Osteocyte (in vitro differentiated cells): Measurements from ENCODE around the gene ROPN1L. TPM values are rescaled to one million over a fixed set of nuclear protein-coding genes. Genes with fewer than 3 reads are reported as not detected.
"Not testable (repeated sequence)": the region's sequence is repeated elsewhere in the genome, so short reads cannot be mapped to it uniquely, and the experiment has no call there.

Source experiments
- DNase-seq: peaks from one replicate; pipeline ENCODE4 v3.0.0; 2021; ENCODE audit warnings: mixed read lengths; ENCODE audit not compliant: unreplicated experiment; ENCODE audit errors: extremely low spot score
- H3K27ac Mint-ChIP-seq: one replicate; pipeline ENCODE4 v1.8.0; 2021; ENCODE audit warnings: mild to moderate bottlenecking, mixed read lengths; ENCODE audit not compliant: unreplicated experiment
- H3K27me3 Mint-ChIP-seq: one replicate; pipeline ENCODE4 v1.8.0; 2021; ENCODE audit warnings: mixed read lengths; ENCODE audit not compliant: unreplicated experiment
- H3K36me3 Mint-ChIP-seq: one replicate; pipeline ENCODE4 v1.8.0; 2021; ENCODE audit warnings: mixed read lengths; ENCODE audit not compliant: unreplicated experiment
- H3K4me1 Mint-ChIP-seq: one replicate; pipeline ENCODE4 v1.8.0; 2021; ENCODE audit warnings: mixed read lengths; ENCODE audit not compliant: unreplicated experiment
- H3K4me3 Mint-ChIP-seq: one replicate; pipeline ENCODE4 v1.8.0; 2021; ENCODE audit warnings: mild to moderate bottlenecking, moderate library complexity, mixed read lengths; ENCODE audit not compliant: unreplicated experiment
- H3K9me3 Mint-ChIP-seq: one replicate; pipeline ENCODE4 v1.8.0; 2021; ENCODE audit warnings: mixed read lengths; ENCODE audit not compliant: unreplicated experiment
- microRNA-seq: library from miRNA; unstranded; fragments of <30 nt; microRNA quantifications from one replicate; pipeline ENCODE4 v1.1.0, GENCODE V29; 2020; ENCODE audit not compliant: unreplicated experiment
- total RNA-seq: library from RNA; stranded (reverse); gene quantifications from 2 replicates; pipeline ENCODE4 v1.2.1, GENCODE V29; 2021
- TF ChIP-seq, protein P1 (sequence below): fragments of 200-600 bp; sonication (generic); IDR thresholded peaks from 2 replicates; pipeline ENCODE4 v1.5.0; 2021; ENCODE audit warnings: antibody characterized with exemption, mild to moderate bottlenecking, moderate library complexity

The ROPN1L gene
- total RNA-seq, 1 donor from 2014 or later = not detected

DNA sequence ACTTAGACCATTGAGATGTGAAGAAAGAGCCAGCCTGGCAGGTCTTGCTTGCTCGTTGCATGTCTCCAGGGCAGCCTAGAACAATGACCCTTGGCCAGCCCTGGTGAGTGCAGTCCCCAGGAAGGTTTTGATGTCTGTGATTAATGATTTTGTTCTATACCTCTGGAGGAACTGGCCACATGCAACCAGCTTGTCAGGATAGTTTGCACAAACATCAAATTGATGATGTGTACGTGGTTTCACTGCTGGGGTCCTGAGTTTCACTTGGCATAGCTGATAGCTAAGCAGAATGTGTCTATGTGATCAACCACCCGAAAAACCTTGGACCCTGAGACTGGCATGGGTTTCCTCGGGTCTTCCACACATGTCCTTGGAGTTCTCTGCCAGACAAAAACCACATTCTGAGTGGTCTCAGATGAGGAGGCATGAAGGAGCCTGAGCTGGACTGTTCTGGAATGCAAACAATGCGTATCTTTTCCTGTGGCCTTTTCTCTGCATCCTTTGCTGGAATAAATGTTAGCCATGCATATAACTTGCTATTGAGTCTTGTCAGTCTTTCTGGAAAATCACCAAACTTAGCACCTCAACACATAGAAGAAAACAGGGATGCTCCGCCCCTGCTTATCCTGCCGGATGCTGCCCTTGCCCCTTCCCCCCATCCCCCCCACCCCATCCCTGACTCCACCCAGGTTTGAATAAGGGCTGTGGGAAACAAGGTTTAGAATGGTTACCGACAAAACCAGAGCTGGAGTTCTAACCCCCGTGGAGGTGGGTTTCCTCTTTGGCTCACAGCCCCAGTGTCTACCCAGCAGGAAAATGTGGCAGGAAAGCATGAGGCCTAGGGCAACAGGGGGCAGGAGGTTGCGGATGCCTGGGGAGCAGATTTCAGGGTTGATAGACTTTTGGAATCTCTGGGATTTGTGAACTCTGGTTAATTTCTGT, 72.1 kb downstream of the ROPN1L start:
- DNase-seq = no peak
- Mint-ChIP-seq H3K36me3 (no peaks in the 10 kb centered on the region), H3K27ac (peak overlapping the region; percentile 10), H3K4me1 (peaks cover 25% of the 10 kb centered on the region), H3K4me3 (no peak overlapping the region), H3K27me3 (no peaks in the 10 kb centered on the region), H3K9me3 (no peaks in the 10 kb centered on the region)
- TF ChIP-seq, protein P1, sequence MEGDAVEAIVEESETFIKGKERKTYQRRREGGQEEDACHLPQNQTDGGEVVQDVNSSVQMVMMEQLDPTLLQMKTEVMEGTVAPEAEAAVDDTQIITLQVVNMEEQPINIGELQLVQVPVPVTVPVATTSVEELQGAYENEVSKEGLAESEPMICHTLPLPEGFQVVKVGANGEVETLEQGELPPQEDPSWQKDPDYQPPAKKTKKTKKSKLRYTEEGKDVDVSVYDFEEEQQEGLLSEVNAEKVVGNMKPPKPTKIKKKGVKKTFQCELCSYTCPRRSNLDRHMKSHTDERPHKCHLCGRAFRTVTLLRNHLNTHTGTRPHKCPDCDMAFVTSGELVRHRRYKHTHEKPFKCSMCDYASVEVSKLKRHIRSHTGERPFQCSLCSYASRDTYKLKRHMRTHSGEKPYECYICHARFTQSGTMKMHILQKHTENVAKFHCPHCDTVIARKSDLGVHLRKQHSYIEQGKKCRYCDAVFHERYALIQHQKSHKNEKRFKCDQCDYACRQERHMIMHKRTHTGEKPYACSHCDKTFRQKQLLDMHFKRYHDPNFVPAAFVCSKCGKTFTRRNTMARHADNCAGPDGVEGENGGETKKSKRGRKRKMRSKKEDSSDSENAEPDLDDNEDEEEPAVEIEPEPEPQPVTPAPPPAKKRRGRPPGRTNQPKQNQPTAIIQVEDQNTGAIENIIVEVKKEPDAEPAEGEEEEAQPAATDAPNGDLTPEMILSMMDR = no peak

DNA sequence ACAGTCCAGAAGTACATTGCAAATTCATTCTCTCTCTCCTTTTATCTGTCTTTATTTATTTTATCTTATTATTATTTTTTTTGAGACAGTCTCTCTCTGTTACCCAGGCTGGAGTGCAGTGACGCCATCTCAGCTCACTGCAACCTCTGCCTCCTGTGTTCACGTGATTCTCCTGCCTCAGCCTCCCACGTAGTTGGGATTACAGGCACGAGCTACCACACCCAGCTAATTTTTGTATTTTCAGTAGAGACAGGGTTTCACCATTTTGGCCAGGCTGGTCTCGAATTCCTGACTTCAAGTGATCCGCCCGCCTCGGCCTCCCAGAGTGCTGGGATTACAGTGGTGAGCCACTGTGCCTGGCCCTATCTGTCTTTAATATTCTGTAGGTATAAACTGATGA, 72.9 kb downstream of the ROPN1L start:
- not testable (repeated sequence) for H3K27ac Mint-ChIP-seq, H3K27me3 Mint-ChIP-seq, DNase-seq, H3K9me3 Mint-ChIP-seq, H3K36me3 Mint-ChIP-seq, H3K4me3 Mint-ChIP-seq
- H3K4me1 Mint-ChIP-seq = peaks cover 27% of the 10 kb centered on the region

Small RNAs within 50 kb of the gene (microRNA-seq; reads per million reads assigned to microRNA genes)
- not detected for gene MIR6131

Other genes with a start within 250 kb of the ROPN1L start
- gene ATPSCKMT, start 192.0 kb upstream of the ROPN1L start, total RNA-seq = 20.3 and 21.6 TPM in 2 replicates
- 159 and 161 TPM in 2 replicates for gene CCT5, start 191.6 kb upstream of the ROPN1L start, total RNA-seq
- 23.3 and 24.2 TPM in 2 replicates for gene CMBL, start 134.0 kb upstream of the ROPN1L start, total RNA-seq
- gene MARCHF6, start 88.2 kb upstream of the ROPN1L start, total RNA-seq = 180 and 190 TPM in 2 replicates
- 0.83 and 0.94 TPM in 2 replicates for gene ANKRD33B, start 122.2 kb downstream of the ROPN1L start, total RNA-seq